Caki2 (cell line): ENCODE data around the gene MRPS17. TPM values are rescaled to one million over a fixed set of nuclear protein-coding genes. Genes with fewer than 3 reads are reported as not detected.
"Not testable (repeated sequence)": the region's sequence is repeated elsewhere in the genome, so short reads cannot be mapped to it uniquely, and the experiment has no call there.

Experiments used
- DNase-seq: peaks from one replicate; pipeline ENCODE4 v3.0.0-alpha.2; 2015; ENCODE audit warnings: low read depth
- in situ Hi-C: cut with HindIII; loops from 2 replicates; pipeline ENCODE4 v1.10.0; 2016; ENCODE audit warnings: low sequenced_read_pairs, low pct_unique_long_range_greater_than_20kb, mixed read lengths
- total RNA-seq: library from RNA; depleted of rRNA; stranded (reverse); fragments of >200 nt; shearing (Covaris generic); gene quantifications from 2 replicates; pipeline ENCODE4 v1.2.3, GENCODE V29; 2014; ENCODE audit warnings: low replicate concordance; rRNA removed

MRPS17 gene
- 21.8 and 27.3 TPM in 2 replicates for total RNA-seq

- DNase-seq, result peak; percentile 86
- in situ Hi-C loops, result no loop called here
Observed at GRCh38 chr7:55951637-55952351, at the start of gene MRPS17. MRPS17 (plus strand) TSS chr7:55951877; CDS start chr7:55953196, 1,319 bp downstream.

GRCh38 chr7:55903985-55904759 is 47.5 kb upstream of the MRPS17 start:
- no peak for DNase-seq
- in situ Hi-C loops, result no loop called here

DNA sequence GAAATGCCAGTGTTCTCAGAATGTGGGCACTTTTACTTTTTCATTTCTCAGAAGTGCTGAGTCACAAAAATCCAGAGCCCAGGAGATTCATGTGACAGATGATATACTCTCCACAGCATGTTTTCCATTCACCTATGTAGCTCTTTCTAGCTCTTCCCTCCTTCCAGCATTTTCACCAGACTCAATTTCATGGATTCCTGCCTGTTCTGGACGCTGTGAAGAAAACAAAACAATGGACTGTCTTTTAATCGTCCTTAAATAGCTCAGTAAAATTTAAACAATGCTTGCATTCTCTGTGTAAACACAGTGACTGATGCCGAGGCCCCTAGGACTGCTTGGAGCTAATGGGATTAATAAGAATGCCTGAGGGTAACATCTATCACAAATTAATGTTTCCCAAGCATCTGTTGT is 38.9 kb upstream of the MRPS17 start:
- DNase-seq, result peak; percentile 19
- in situ Hi-C loops, result no loop called here

DNA sequence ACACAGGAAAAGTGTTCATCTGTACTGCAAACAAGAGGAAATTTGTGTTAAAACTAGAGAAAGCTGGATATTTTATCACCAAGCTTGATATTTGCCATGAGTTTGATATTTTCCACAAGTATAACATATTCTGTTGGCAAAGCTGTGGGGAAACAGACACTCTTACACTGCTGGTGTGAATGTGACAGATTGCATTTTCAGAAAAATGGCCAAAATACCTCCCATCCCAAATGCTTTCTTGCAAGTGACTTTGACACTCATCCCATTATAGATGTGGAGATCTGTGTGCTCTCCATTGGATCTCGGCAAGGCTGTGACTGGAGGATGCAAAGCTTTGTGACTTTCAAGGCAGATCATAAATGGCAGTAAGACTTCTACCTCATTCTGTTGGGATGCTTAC is 33.9 kb upstream of the MRPS17 start:
- in situ Hi-C loops, result no loop called here
- no peak for DNase-seq

DNA sequence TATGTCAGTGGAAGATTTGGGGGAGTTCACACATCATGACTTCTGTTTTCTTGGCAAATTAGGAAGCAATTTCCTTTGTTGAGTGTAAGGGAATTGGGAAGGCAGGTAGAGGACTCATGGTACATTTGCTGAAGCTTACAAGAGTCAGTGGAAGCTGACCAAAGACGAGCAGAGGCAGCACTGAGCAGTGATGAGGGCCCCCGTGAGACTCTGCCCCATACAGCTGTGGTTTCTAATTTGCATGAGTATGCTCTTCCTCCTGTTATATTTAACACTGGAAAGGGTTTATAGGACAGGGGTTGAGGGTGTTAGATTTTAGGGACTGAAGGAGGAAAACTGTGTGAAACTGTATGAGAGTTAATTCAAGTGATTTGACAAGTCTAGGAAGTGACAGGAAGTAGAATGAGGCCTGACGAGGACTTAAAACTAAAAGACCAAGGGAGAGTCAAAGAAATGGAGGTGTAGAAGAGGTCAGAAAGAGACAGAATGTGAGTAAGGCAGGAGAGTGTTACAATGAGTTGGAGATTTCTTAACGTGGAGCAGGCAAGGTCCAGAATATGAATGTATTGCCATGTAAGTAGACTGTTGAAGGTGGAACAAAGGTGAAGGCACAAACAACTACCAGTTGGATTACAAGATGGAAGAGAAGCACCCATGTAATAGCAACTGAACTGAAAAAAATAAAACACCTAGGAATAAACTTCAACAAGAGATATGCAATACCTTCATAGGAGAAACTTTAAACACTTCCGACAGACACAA is 23.5 kb upstream of the MRPS17 start:
- in situ Hi-C loops, result no loop called here
- no peak for DNase-seq

- in situ Hi-C loops, result no loop called here
- DNase-seq, result no peak
Observed at GRCh38 chr7:55931421-55932151, 20.1 kb upstream of the MRPS17 start.

DNA sequence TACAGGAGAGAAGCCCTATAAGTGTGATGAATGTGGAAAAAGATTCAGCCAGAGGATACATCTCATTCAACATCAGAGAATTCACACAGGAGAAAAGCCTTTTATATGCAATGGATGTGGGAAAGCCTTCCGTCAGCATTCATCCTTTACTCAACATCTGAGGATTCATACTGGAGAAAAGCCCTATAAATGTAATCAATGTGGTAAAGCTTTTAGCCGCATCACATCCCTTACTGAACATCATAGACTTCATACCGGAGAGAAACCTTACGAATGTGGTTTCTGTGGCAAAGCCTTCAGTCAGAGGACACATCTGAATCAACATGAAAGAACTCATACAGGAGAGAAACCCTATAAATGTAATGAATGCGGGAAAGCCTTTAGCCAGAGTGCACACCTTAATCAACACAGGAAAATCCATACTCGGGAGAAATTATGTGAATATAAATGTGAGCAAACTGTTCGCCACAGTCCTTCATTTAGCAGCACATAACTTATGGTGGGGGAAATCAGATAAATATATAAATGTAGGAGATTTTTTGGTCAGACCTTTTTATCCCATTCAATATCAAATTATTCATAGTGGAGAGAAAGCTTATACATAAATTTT is 12.1 kb upstream of the MRPS17 start:
- in situ Hi-C loops, result no loop called here
- no peak for DNase-seq

GRCh38 chr7:55946545-55946944 is 5.1 kb upstream of the MRPS17 start:
- DNase-seq, result no peak
- in situ Hi-C loops, result no loop called here

GRCh38 chr7:55952352-55952671 is 635 bp downstream of the MRPS17 start:
- DNase-seq, in situ Hi-C loops: not testable (repeated sequence)

DNA sequence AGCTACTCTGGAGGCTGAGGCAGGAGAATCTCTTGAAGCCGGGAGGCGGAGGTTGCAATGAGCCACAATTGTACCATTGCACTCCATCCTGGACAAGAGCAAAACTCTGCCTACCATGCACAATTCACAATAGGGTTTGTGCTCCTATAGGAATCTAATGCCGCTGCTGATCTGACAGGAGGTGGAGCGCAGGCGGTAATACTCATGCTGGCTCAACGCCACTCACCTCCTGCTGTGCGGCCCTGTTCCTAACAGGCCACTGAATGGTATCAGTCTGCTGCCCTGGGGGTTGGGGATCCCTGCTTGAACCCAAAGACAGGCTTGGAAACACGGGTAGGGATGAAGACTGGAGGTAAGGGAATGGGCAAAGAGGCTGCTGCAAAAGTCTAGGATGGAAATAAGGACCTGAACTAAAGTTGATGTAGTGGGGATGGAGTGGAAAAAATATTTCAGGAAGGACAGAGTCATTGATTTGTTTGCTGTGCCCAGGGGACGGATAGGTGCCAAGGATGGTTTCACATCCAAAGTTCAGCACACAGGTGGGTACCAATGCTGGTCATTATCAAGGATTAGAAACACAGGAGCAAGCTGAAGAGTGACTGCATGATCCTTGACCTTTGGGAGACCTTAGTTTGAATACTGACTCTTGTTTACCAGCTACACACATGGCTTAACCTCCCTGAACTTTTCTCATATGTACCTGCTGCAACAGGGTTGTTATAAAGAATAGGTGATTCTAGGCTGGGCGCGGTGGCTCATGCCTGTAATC is 2.2 kb downstream of the MRPS17 start:
- in situ Hi-C loops, result no loop called here

GRCh38 chr7:55957190-55957589 is 5.5 kb downstream of the MRPS17 start:
- no peak for DNase-seq
- in situ Hi-C loops, result no loop called here

More for the DNA sequence above, 2.2 kb downstream of the MRPS17 start:
- no peak for DNase-seq

- in situ Hi-C loops, result no loop called here
- no peak for DNase-seq
Observed at GRCh38 chr7:55962014-55962413, 10.3 kb downstream of the MRPS17 start.

DNA sequence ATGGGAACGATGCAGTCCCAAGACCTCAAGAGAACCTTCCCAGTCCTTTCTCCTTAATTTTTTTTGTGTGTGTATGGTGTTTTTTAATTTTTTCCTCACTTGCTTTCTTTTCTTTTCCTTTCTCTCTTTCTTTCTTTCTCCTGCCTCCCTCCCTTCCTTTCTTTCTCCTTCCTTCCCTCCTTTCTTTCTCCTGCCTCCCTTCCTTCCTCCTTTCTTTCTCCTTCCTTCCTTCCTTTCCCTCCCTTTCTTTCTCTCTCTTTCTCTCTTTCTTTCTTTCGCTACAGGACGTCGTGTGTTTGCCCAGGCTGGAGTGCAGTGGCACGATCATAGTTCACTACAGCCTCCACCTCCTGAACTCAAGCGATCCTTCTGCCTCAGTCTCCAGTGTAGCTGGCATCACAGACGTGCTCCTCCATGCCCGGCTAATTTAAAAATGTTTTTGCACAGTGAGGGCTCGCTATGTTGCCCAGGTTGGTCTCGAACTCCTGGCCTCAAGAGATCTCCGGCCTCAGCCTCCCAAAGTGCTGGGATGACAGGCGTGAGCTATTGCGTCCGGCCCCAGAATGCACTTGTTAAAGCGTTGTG is 12.0 kb downstream of the MRPS17 start:
- in situ Hi-C loops, result no loop called here
- DNase-seq, result no peak

GRCh38 chr7:55964261-55965099 is 12.8 kb downstream of the MRPS17 start, which contains the start of gene NIPSNAP2:
NIPSNAP2 (plus strand) TSS chr7:55964585; CDS start chr7:55964610, 25 bp downstream.
- in situ Hi-C loops, result no loop called here
- no peak for DNase-seq

GRCh38 chr7:55965100-55965470 is 13.4 kb downstream of the MRPS17 start:
- DNase-seq, result peak; percentile 79
- in situ Hi-C loops, result no loop called here

GRCh38 chr7:55965805-55966421 is 14.2 kb downstream of the MRPS17 start:
- in situ Hi-C loops, result no loop called here

More at GRCh38 chr7:55965805-55966421, 14.2 kb downstream of the MRPS17 start:
- no peak for DNase-seq
